ENCODE measurements around the gene CRYZ.

- TF ChIP-seq CTCF (IDR thresholded peaks at IDR 0.05) (no peak), POLR2A (IDR thresholded peaks at IDR 0.05) (no peak)
These were observed 2.9 kb downstream of the CRYZ start for GRCh38 chr1:74729741-74730478.
